Uterus (tissue), 2 donors: Measurements from ENCODE around the gene RIPOR1.

Experiments
- POLR2A ChIP-seq, 2 donors: fragments of 450-650 bp; IDR thresholded peaks; one replicate each; pipeline ENCODE4 v1.6.1; 2016; ENCODE audit warnings: antibody characterized with exemption in 2 of 2, mild to moderate bottlenecking in 1 of 2, moderate library complexity in 1 of 2
- TF ChIP-seq, protein P1 (sequence below), 4 experiments: fragments of 200-600 bp in 2 of 4; fragments of 450-650 bp in 2 of 4; sonication (generic) in 2 of 4; IDR thresholded peaks; one replicate each; pipeline ENCODE4 v1.5.1; 2016 to 2019; ENCODE audit warnings: antibody characterized with exemption in 4 of 4, mild to moderate bottlenecking in 2 of 4, moderate library complexity in 1 of 4

DNA sequence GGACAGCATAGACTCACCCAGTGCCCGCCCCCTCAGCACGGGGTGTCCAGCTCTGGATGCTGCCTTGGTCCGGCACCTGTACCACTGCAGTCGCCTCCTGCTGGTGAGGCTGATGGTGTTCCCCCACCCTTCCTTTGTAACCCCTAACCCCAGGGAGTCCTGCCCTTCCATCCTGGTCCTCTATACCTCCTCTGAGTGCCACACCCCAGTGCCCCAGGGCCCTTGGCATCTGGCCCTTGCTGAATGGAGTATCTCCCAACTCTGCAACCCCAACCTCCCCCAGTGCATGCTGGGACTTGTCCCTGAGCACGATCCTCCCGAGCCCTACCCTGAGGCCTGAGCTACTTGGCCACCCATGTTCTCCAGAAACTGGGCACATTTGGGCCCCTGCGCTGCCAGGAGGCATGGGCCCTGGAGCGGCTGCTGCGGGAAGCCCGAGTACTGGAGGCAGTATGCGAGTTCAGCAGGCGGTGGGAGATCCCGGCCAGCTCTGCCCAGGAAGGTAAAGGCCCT, 15.8 kb downstream of the RIPOR1 start:
- TF ChIP-seq, protein P1, sequence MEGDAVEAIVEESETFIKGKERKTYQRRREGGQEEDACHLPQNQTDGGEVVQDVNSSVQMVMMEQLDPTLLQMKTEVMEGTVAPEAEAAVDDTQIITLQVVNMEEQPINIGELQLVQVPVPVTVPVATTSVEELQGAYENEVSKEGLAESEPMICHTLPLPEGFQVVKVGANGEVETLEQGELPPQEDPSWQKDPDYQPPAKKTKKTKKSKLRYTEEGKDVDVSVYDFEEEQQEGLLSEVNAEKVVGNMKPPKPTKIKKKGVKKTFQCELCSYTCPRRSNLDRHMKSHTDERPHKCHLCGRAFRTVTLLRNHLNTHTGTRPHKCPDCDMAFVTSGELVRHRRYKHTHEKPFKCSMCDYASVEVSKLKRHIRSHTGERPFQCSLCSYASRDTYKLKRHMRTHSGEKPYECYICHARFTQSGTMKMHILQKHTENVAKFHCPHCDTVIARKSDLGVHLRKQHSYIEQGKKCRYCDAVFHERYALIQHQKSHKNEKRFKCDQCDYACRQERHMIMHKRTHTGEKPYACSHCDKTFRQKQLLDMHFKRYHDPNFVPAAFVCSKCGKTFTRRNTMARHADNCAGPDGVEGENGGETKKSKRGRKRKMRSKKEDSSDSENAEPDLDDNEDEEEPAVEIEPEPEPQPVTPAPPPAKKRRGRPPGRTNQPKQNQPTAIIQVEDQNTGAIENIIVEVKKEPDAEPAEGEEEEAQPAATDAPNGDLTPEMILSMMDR (IDR thresholded peaks at IDR 0.05), result no peak
- no peak for TF ChIP-seq POLR2A (IDR thresholded peaks at IDR 0.05)
